T-helper 2 cell treated with Interferon-gamma antibody and Interleukin-4, amounts not matched to agents 5 μg/mL and 100 μg/mL, for 36 hours (primary cell): ENCODE data around the gene PAGR1.
"Not testable (repeated sequence)": the region's sequence is repeated elsewhere in the genome, so short reads cannot be mapped to it uniquely, and the experiment has no call there.

Source experiments
- DNase-seq: peaks from one replicate; pipeline ENCODE4 v3.0.0; 2021; ENCODE audit warnings: low spot score
- H3K27ac Mint-ChIP-seq: one replicate; pipeline ENCODE4 v1.8.0; 2021; ENCODE audit warnings: mild to moderate bottlenecking, mixed read lengths
- H3K27me3 Mint-ChIP-seq: one replicate; pipeline ENCODE4 v1.8.0; 2021; ENCODE audit warnings: low read depth, mixed read lengths
- H3K36me3 Mint-ChIP-seq: one replicate; pipeline ENCODE4 v1.8.0; 2021; ENCODE audit warnings: low read depth, mixed read lengths
- H3K4me1 Mint-ChIP-seq: one replicate; pipeline ENCODE4 v1.8.0; 2021; ENCODE audit warnings: low read depth, mixed read lengths
- H3K4me3 Mint-ChIP-seq: one replicate; pipeline ENCODE4 v1.8.0; 2022; ENCODE audit warnings: mild to moderate bottlenecking, moderate library complexity, mixed read lengths
- H3K9me3 Mint-ChIP-seq: one replicate; pipeline ENCODE4 v1.8.0; 2021; ENCODE audit warnings: mixed read lengths

PAGR1 gene

GRCh38 chr16:29862884-29863668 is 47.1 kb downstream of the PAGR1 start, which contains the start of gene CDIPT:
Gene CDIPT (minus strand): TSS chr16:29863226. CDS start chr16:29862857, 369 bp downstream.
- no peaks in the 10 kb centered on the region for H3K9me3 Mint-ChIP-seq
- H3K4me3 Mint-ChIP-seq, result peak within 1 kb of the TSS; percentile 99
- H3K4me1 Mint-ChIP-seq, result peaks cover 15% of the 10 kb centered on the region
- peak within 1 kb of the TSS; percentile 100 for H3K27ac Mint-ChIP-seq
- H3K27me3 Mint-ChIP-seq, result no peaks in the 10 kb centered on the region
- peaks cover 23% of the 10 kb centered on the region for H3K36me3 Mint-ChIP-seq
- peak; percentile 91 for DNase-seq

- Mint-ChIP-seq H3K4me3 (peak overlapping the region; percentile 99), H3K27ac (peak overlapping the region; percentile 100), H3K9me3 (no peaks in the 10 kb centered on the region), H3K36me3 (peaks cover 18% of the 10 kb centered on the region), H3K4me1 (peaks cover 15% of the 10 kb centered on the region), H3K27me3 (no peaks in the 10 kb centered on the region)
- DNase-seq, result no peak
Measured at GRCh38 chr16:29863669-29863984, 47.7 kb downstream of the PAGR1 start.

- Mint-ChIP-seq H3K27ac (no peak overlapping the region), H3K4me1 (peaks cover 15% of the 10 kb centered on the region), H3K4me3 (peak overlapping the region; percentile 5), H3K36me3 (peaks cover 16% of the 10 kb centered on the region), H3K9me3 (no peaks in the 10 kb centered on the region), H3K27me3 (no peaks in the 10 kb centered on the region)
- DNase-seq, result no peak
Measured at GRCh38 chr16:29864205-29864604, 48.3 kb downstream of the PAGR1 start.

- Mint-ChIP-seq H3K36me3 (no peaks in the 10 kb centered on the region), H3K27ac (no peak overlapping the region), H3K4me1 (peaks cover 3% of the 10 kb centered on the region), H3K4me3 (no peak overlapping the region), H3K9me3 (no peaks in the 10 kb centered on the region), H3K27me3 (no peaks in the 10 kb centered on the region)
- no peak for DNase-seq
Measured at GRCh38 chr16:29868396-29869009, 52.6 kb downstream of the PAGR1 start.

GRCh38 chr16:29869067-29869466 is 53.1 kb downstream of the PAGR1 start:
- not testable (repeated sequence) for DNase-seq, H3K4me1 Mint-ChIP-seq, H3K9me3 Mint-ChIP-seq, H3K4me3 Mint-ChIP-seq, H3K27me3 Mint-ChIP-seq, H3K27ac Mint-ChIP-seq, H3K36me3 Mint-ChIP-seq
